Measurements from ENCODE around the gene LCP2. TPM values are rescaled to one million over a fixed set of nuclear protein-coding genes. Genes with fewer than 3 reads are reported as not detected.

Gene LCP2
- total and polyA plus RNA-seq, 2 of the 8 experiments (the other 6 are each of a cell fraction or from before 2014, with no cell fraction given) = 0.26 to 0.33 TPM

- no peak for FAIRE-seq
- CTCF ChIA-PET (ENCODE audit: partially characterized antibody) = interaction anchor here (0.8 to 4.0 kb wide), 15 partner anchors 10 to 150 kb away, joined by 3 to 36 read pairs (median 7); partner anchors contain the start of gene LCP2
- no peak overlapping the region for H2AFZ ChIP-seq (ENCODE audit: low read length)
These were observed 21.4 kb downstream of the LCP2 start for GRCh38 chr5:170276140-170276539.

More at GRCh38 chr5:170276140-170276539, 21.4 kb downstream of the LCP2 start:
- Histone ChIP-seq H3K4me3 (ENCODE audit: extremely low read depth in 1 of 4, insufficient read depth in 2 of 4, low read depth in 3 of 4, low read length in 4 of 4) (no peak overlapping the region), H3K79me2 (ENCODE audit: control insufficient read depth in 1 of 2, insufficient read depth in 2 of 2, low read length in 2 of 2) (no peaks in the 10 kb centered on the region), H2BK120ac (replicated peaks; ENCODE audit: low read depth, low read length) (no peak overlapping the region), H4K5ac (ENCODE audit: insufficient read length, low read depth, low read length) (no peak overlapping the region), H3K4me2 (ENCODE audit: insufficient read depth in 1 of 2, low read depth in 2 of 2, low read length in 2 of 2) (no peak overlapping the region), H3K36me3 (ENCODE audit: control insufficient read depth in 2 of 4, insufficient read depth in 4 of 4, low read length in 3 of 4) (no peaks in the 10 kb centered on the region), H3K4me1 (replicated peaks in 1 of 4; ENCODE audit: control insufficient read depth in 3 of 4, insufficient read depth in 4 of 4, low read length in 3 of 4) (peaks cover 8 to 20% (median 18%) of the 10 kb centered on the region in 4 experiments), H2BK12ac (ENCODE audit: low read depth, low read length) (no peak overlapping the region), H3K9ac (replicated peaks in 1 of 4; ENCODE audit: extremely low read depth in 1 of 4, low read depth in 3 of 4, low read length in 3 of 4) (no peak overlapping the region), H3K56ac (replicated peaks; ENCODE audit: insufficient read length, low read depth, low read length) (no peak overlapping the region), H2BK5ac (ENCODE audit: low read depth, low read length) (no peak overlapping the region), H3K27ac (ENCODE audit: low read depth, low read length) (no peak overlapping the region), H3K79me1 (ENCODE audit: low read depth, low read length) (no peaks in the 10 kb centered on the region), H4K91ac (replicated peaks; ENCODE audit: insufficient read length, low read length) (no peak overlapping the region), H3K14ac (ENCODE audit: insufficient read length) (no peak overlapping the region), H3K4ac (replicated peaks; ENCODE audit: insufficient read length, low read depth, low read length) (no peak overlapping the region), H3K9me3 (ENCODE audit: insufficient read depth in 2 of 2, low read depth in 1 of 2, low read length in 1 of 2) (no peaks in the 10 kb centered on the region), H2BK15ac (ENCODE audit: low read length) (no peak overlapping the region), H2BK20ac (ENCODE audit: low read length) (no peak overlapping the region), H4K8ac (ENCODE audit: extremely low read depth, insufficient read depth, low read length) (no peak overlapping the region), H3K18ac (ENCODE audit: extremely low read depth, low read length) (no peak overlapping the region), H4K20me1 (replicated peaks in 1 of 2; ENCODE audit: control insufficient read depth in 1 of 2, insufficient read depth in 2 of 2, low read length in 2 of 2) (no peaks in the 10 kb centered on the region), H3K23ac (ENCODE audit: insufficient read length) (no peak overlapping the region), H3K27me3 (replicated peaks in 1 of 4; ENCODE audit: control insufficient read depth in 3 of 4, extremely low read depth in 1 of 4, insufficient read depth in 3 of 4, low read length in 3 of 4) (no peaks in the 10 kb centered on the region; a peak in 1 of 7 replicates), H2AK5ac (ENCODE audit: low read depth, low read length) (no peak overlapping the region), H3K23me2 (ENCODE audit: low read depth, low read length) (0 out of 2 replicates have a peak, but pooled peaks cover 3% of the 10 kb centered on the region)
- 81% methylated on average over 2 of the region's 2 CpGs; no CpG with 5 or more reads in 1 of the 2 experiments for WGBS, 2 experiments (ENCODE audit: extremely low coverage in 1 of 2, insufficient coverage in 1 of 2, insufficient read length in 1 of 2, insufficient replicate concordance in 2 of 2, low coverage in 1 of 2, low lambda C conversion rate in 2 of 2, missing lambda C conversion rate in 1 of 2)
- DNase-seq (ENCODE audit: low read depth in 1 of 2, low spot score in 2 of 2) = no peak
- TF ChIP-seq FOSL1 (IDR thresholded peaks at IDR 0.05; ENCODE audit: insufficient read depth, low read depth, low read length) (no peak), SIRT6 (IDR thresholded peaks at IDR 0.05; ENCODE audit: low read length) (no peak), E2F6 (IDR thresholded peaks at IDR 0.05) (no peak), NANOG (IDR thresholded peaks at IDR 0.05; ENCODE audit: insufficient read depth, low read depth, low read length, poor library complexity, severe bottlenecking) (no peak), EGR1 (IDR thresholded peaks at IDR 0.05; ENCODE audit: borderline replicate concordance, low read depth, low read length) (no peak), MAFK (IDR thresholded peaks at IDR 0.05; ENCODE audit: low read depth, low read length) (no peak), BRCA1 (IDR thresholded peaks at IDR 0.05; ENCODE audit: low read depth, low read length) (no peak), SP1 (IDR thresholded peaks at IDR 0.05; ENCODE audit: low read depth, low read length) (no peak), CBX8 (IDR thresholded peaks at IDR 0.05; ENCODE audit: borderline replicate concordance, low read depth, low read length) (no peak)
- POLR2A ChIA-PET (ENCODE audit: partially characterized antibody) = no interaction called here

All from H1 (cell line).